IPS-15b (cell line): ENCODE measurements around the gene MALRD1.

Experiments
- H3K27me3 ChIP-seq: one replicate; pipeline ENCODE4 v1.6.1; 2013; ENCODE audit warnings: low read length; ENCODE audit not compliant: control insufficient read depth, insufficient read depth
- H3K36me3 ChIP-seq: one replicate; pipeline ENCODE4 v1.6.1; 2013; ENCODE audit warnings: low read length; ENCODE audit not compliant: control insufficient read depth, insufficient read depth
- H3K4me1 ChIP-seq: one replicate; pipeline ENCODE4 v1.6.1; 2013; ENCODE audit warnings: mild to moderate bottlenecking, low read length; ENCODE audit not compliant: control insufficient read depth, insufficient read depth
- H3K4me3 ChIP-seq: one replicate; pipeline ENCODE4 v1.5.1; 2013; ENCODE audit warnings: low read depth, low read length
- H3K9ac ChIP-seq: one replicate; pipeline ENCODE4 v1.6.1; 2013; ENCODE audit warnings: low read depth, mild to moderate bottlenecking, low read length
- H3K9me3 ChIP-seq: one replicate; pipeline ENCODE4 v1.6.1; 2013; ENCODE audit warnings: mild to moderate bottlenecking, low read length; ENCODE audit not compliant: control insufficient read depth, insufficient read depth

The MALRD1 gene

DNA sequence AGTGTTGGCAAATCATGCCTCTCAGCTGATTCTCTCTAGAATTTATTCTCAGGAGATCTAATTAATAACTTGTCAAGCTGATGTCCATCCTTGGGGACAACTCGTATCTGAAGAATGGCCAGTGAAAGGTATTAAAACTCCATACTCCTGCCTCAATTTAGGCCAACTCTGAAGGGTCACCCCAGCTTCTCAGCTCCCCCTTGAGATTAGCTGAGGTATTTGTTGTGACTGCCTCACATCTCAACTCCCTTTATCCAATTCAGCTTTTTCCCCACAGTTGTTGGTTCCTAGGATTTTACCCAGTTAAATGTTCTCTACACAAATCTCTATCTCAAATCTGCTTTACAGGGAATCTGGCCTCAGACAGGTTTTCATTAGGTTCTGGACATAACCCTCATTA lies 182.4 kb downstream of the MALRD1 start:
- Histone ChIP-seq H3K9me3 (no peaks in the 10 kb centered on the region), H3K27me3 (no peaks in the 10 kb centered on the region), H3K9ac (no peak overlapping the region), H3K4me1 (no peaks in the 10 kb centered on the region), H3K4me3 (no peak overlapping the region), H3K36me3 (no peaks in the 10 kb centered on the region)

DNA sequence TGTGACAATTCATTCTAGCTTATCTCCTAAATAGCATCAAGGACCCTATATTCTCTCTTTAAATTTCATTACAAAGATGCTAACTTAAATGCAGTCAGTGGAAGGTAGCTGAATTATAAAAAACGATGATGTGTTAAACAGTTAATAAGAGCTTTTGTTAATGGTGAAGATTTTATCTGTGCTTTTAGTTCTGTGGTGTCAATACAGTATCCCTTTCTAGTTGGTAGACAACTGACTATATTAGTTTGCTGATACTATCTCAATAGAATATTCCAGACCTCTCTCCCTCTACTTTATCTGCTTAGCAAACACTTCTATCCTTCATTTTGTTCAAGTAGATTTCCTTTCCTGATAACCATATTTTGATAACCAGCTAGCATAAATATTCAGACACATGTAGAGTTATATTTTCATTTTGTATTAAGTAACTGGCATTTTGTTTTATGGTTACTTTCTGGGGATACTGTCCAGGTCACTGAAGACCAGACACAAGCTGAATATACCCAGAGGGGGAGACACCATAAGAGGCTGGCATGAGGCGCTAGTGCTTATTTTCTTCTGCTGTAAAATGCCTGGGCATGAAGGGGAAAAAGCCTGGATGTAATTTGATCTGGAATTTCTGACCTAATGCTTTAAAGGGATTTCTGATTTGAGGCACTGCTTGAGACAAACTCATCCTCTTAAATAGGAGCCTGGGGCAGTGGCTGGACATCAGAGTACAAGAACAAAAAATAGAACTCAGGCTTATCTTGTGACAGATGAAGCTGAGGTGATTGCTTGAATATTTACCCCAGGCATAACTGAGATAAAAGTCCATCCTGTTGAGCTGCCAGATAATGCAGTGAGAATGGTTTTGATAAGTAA lies 197.5 kb downstream of the MALRD1 start:
- H3K4me1 ChIP-seq: no peaks in the 10 kb centered on the region
- H3K4me3 ChIP-seq: no peak overlapping the region
- H3K9me3 ChIP-seq: no peaks in the 10 kb centered on the region
- H3K9ac ChIP-seq: no peak overlapping the region
- H3K27me3 ChIP-seq: no peaks in the 10 kb centered on the region
- no peaks in the 10 kb centered on the region for H3K36me3 ChIP-seq

DNA sequence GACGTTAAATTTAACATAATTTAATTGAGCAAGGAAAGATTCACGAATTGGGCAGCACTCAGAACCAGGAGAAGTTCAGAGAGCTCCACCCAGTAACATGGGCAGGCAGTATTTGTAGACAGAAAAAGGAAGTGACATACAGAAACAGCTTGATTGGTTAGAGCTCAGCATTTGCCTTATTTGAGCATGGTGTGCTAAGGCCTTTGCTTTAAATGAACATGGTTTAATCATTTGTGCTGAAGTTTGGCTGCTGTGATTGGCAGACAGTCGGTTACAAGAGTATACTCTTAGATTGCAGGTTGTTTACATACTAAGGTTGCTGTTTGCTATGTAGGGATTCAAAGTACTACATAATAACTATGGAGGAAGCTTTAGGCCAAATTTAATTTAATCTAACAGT lies 199.2 kb downstream of the MALRD1 start:
- Histone ChIP-seq H3K9me3 (no peaks in the 10 kb centered on the region), H3K9ac (no peak overlapping the region), H3K4me3 (no peak overlapping the region), H3K4me1 (no peaks in the 10 kb centered on the region), H3K27me3 (no peaks in the 10 kb centered on the region), H3K36me3 (no peaks in the 10 kb centered on the region)

DNA sequence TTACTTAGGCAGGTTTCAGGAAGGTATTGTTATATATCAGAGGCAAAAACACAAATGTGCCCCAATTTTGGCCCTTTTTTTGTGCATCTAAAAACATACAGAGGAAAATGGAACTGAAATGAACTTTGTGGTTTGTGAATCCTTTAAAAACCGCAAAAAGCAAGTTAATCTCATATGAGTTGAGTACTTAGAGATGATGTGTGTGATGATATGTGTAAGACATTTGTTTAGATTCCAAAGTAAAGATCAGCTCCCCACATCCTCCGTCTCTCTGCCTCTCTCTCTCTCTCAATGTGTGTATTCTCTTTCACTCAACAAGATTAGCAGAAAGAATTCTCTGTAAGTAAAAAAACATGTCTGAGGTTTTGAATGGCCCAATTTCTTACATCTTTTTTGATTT lies 201.9 kb downstream of the MALRD1 start:
- Histone ChIP-seq H3K9me3 (no peaks in the 10 kb centered on the region), H3K4me3 (no peak overlapping the region), H3K4me1 (no peaks in the 10 kb centered on the region), H3K9ac (no peak overlapping the region), H3K36me3 (no peaks in the 10 kb centered on the region), H3K27me3 (no peaks in the 10 kb centered on the region)

DNA sequence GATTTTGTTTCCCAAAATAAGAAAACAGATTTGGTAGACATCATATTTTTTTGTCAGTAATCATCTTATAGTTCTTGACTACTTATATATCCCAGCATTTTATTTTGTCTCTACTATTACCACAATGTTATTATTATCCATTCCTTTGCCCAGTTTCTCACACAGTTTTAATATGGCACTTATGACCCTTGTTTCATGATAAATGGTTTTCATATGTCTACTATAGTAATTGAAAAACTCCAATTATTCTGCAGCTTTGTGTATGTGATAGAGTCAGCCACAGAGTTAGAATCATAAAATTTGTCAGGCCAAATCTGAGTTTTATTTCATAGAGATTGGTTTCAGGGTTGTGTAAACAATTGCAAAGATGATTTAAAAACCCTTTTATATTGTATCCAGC lies 203.9 kb downstream of the MALRD1 start:
- Histone ChIP-seq H3K9me3 (no peaks in the 10 kb centered on the region), H3K4me3 (no peak overlapping the region), H3K9ac (no peak overlapping the region), H3K27me3 (no peaks in the 10 kb centered on the region), H3K4me1 (no peaks in the 10 kb centered on the region), H3K36me3 (no peaks in the 10 kb centered on the region)

DNA sequence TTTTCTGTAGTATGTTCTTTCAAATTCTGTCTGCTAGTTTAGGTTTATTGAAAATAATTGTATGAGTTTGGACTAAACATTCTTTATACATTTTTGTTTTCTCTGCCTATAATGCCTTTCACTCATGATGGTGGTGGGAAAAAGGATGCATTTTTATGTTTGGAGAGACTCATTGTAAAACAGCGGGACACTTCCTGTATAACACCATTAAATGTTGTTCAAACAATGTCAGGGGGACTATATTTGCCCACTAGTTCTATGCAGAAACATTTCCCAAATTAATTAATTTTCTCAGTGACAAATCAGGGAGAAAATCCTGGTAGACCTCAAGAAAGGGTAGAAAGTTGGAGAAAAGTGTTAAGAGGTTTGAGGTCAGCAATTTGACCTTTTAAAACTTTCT lies 207.7 kb downstream of the MALRD1 start:
- Histone ChIP-seq H3K9me3 (no peaks in the 10 kb centered on the region), H3K4me3 (no peak overlapping the region), H3K9ac (no peak overlapping the region), H3K36me3 (no peaks in the 10 kb centered on the region), H3K27me3 (no peaks in the 10 kb centered on the region), H3K4me1 (no peaks in the 10 kb centered on the region)

DNA sequence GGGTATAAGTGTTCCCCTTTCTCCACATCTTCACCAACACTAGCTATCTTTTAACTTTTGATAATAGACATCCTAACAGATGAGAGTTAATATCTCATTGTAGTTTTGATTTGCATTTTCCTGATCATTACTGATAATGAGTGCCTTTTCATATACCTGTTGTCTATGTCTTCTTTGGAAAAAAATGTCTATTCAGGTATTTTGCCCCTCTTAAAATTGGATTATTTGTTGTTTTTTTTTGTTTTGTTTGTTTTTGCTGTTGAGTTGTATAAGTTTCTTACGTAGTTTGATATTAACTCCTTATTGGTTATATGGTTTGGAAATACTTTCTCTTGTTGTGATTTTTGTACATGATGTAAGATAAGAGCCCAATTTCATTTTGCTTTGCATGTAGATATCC lies 214.7 kb downstream of the MALRD1 start:
- H3K9ac ChIP-seq: no peak overlapping the region
- no peaks in the 10 kb centered on the region for H3K36me3 ChIP-seq
- no peaks in the 10 kb centered on the region for H3K4me1 ChIP-seq
- no peaks in the 10 kb centered on the region for H3K27me3 ChIP-seq
- no peaks in the 10 kb centered on the region for H3K9me3 ChIP-seq
- no peak overlapping the region for H3K4me3 ChIP-seq

DNA sequence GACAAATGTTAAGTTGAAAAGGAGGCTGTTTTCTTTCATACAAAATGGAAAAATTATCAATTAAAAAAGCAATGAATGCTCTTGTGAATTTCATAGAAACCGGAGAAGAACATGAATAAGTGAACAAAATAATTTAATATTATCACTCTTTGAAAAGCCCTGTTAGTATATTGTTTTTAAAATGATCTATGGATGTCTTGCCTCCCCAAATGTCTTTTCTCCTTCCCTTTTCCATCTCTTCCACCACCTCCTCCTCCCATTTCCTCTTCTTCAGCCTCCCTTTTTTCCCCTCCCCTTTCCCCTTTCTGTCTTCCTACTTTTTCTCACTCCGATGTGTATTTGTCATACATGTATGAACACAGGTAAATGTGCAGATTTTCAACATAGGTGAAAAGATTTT lies 234.7 kb downstream of the MALRD1 start:
- H3K9ac ChIP-seq: no peak overlapping the region
- H3K4me3 ChIP-seq: no peak overlapping the region
- H3K9me3 ChIP-seq: no peaks in the 10 kb centered on the region
- no peaks in the 10 kb centered on the region for H3K27me3 ChIP-seq
- H3K36me3 ChIP-seq: no peaks in the 10 kb centered on the region
- no peaks in the 10 kb centered on the region for H3K4me1 ChIP-seq

DNA sequence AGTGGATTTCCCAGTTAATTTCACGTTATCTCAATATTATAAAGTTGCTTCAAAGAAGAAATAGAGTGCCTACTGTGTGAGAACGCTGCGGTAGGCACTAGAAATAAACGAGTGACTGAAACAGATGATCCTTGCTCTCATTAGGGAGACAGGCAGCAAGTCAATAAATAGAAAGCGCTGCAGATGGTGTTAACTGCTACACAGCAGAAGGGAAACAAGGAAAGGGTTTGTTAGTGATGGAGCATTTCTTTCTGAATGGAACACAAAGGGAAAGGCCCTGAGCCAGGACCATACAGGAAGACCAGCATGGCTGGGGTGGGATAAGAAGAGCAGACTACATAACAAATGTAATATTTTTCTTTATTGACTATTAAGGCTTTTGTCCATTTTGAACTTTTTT lies 235.2 kb downstream of the MALRD1 start:
- Histone ChIP-seq H3K27me3 (no peaks in the 10 kb centered on the region), H3K9ac (no peak overlapping the region), H3K4me3 (no peak overlapping the region), H3K4me1 (no peaks in the 10 kb centered on the region), H3K36me3 (no peaks in the 10 kb centered on the region), H3K9me3 (no peaks in the 10 kb centered on the region)

DNA sequence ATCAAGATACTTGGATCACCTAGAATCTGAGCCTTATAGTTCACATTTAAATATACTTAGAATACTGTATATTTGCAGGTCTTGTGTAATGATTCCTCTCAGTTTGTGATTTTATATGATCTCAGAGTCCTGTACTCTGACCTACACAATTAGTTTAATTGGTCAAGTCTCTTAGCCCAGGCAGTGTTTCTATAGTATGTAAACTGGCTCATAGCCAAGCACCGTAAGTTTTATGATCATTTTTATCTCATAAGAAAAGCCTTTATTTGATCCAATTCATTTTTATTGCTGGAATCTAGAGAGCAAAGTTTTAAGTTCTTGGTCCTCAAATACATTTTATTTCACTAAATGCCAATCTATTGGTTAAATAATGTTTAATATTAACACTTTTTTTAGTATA lies 242.2 kb downstream of the MALRD1 start:
- no peaks in the 10 kb centered on the region for H3K36me3 ChIP-seq
- H3K4me1 ChIP-seq: no peaks in the 10 kb centered on the region
- H3K9ac ChIP-seq: no peak overlapping the region
- H3K9me3 ChIP-seq: no peaks in the 10 kb centered on the region
- no peak overlapping the region for H3K4me3 ChIP-seq
- H3K27me3 ChIP-seq: no peaks in the 10 kb centered on the region

DNA sequence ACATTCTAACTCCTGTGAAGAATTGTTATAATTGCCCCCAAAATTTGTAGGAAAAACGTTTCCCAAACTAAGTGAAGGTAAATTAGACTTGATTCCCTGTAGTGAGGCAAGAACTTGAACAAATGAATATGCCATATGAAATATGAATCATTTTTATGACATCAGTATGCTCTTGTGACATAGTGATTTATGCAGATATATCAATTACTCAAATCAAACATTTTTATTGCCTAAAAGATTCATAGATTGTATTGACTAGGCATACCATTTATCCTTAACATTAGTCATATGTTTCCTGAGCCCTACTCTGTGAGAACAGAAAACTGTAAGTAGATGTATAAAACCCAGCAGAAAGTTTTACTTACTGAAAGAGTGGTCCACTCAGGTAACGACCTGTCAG lies 245.6 kb downstream of the MALRD1 start:
- H3K4me3 ChIP-seq: no peak overlapping the region
- no peak overlapping the region for H3K9ac ChIP-seq
- no peaks in the 10 kb centered on the region for H3K9me3 ChIP-seq
- H3K4me1 ChIP-seq: no peaks in the 10 kb centered on the region
- H3K36me3 ChIP-seq: no peaks in the 10 kb centered on the region
- no peaks in the 10 kb centered on the region for H3K27me3 ChIP-seq

DNA sequence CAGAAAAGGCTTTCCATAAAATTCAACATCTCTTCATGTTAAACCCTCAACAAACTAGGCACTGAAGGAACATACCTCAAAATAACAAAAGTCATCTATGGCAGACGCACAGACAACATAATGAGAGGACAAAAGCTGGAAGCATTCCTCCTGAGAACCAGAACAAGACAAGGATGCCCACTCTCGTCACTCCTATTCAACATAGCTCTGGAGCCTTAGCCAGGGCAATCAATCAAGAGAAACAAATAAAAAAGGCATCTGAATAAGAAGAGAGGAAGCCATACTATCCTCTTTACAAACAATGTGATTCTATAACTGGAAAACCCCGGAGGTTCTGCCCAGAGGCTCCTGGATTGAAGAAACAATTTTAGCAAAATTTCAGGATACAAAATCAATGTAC lies 251.0 kb downstream of the MALRD1 start:
- no peaks in the 10 kb centered on the region for H3K9me3 ChIP-seq

More for the DNA sequence above, 251.0 kb downstream of the MALRD1 start:
- no peak overlapping the region for H3K9ac ChIP-seq
- no peak overlapping the region for H3K4me3 ChIP-seq
- H3K4me1 ChIP-seq: no peaks in the 10 kb centered on the region
- H3K36me3 ChIP-seq: no peaks in the 10 kb centered on the region
- no peaks in the 10 kb centered on the region for H3K27me3 ChIP-seq
